ENCODE results near the gene UTP25. TPM values are rescaled to one million over a fixed set of nuclear protein-coding genes. Genes with fewer than 3 reads are reported as not detected.

Gene UTP25, protein sequence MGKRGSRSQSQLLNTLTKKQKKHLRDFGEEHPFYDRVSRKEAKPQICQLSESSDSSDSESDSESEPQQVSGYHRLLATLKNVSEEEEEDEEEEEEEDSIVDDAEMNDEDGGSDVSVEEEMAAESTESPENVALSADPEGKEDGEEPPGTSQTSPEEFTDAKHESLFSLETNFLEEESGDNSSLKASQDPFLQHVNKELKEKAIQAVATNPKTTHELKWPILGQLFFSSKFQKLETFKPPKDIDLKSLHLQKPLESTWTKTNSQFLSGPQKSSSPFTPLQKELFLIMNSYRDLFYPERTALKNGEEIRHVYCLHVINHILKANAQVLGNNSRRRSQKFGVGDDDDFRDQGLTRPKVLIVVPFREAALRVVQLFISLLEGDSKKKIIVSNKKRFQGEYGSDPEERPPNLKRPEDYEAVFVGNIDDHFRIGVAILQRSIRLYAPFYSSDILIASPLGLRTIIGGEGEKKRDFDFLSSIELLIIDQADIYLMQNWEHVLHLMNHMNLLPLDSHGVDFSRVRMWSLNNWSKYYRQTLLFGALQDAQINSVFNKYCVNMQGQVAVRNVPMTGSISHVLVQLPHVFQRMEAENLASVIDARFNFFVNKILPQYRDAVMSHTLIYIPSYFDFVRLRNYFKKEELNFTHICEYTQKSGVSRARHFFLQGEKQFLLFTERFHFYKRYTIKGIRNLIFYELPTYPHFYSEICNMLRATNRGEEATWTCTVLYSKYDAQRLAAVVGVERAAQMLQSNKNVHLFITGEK
- total RNA-seq (2014; rRNA removed; shearing (Covaris generic)) (6.8 and 8.9 TPM in 2 replicates), polyA plus RNA-seq (2016; fragmentation: Nextera tagmentation; extraction: Ambion mirVana) (2.6 and 3.6 TPM in 2 replicates)
- long read RNA-seq, full-length matches to known transcripts: 6 of 8 reads
- long read RNA-seq, partial matches to known transcripts: 1 of 8 reads
- long read RNA-seq, other reads (novel, unspliced or antisense): 1 of 8 reads

- DNase-seq (ENCODE audit: low spot score) (peak; percentile 98), ATAC-seq (peak; percentile 88)
- H3K4me2 ChIP-seq: peak within 1 kb of the TSS; percentile 88
- H2AFZ ChIP-seq: peak within 1 kb of the TSS; percentile 96
- H3K4me1 ChIP-seq (ENCODE audit: insufficient read depth): peaks cover 4% of the 10 kb centered on the region; the same call in 1 of the 2 replicates
- H3K27ac ChIP-seq (ENCODE audit: low read depth): no peak within 1 kb of the TSS
- peaks cover 7% of the 10 kb centered on the region for H4K20me1 ChIP-seq (replicated peaks; ENCODE audit: insufficient read depth)
- H3K4me3 Mint-ChIP-seq: peak within 1 kb of the TSS; percentile 84
- H3K36me3 Mint-ChIP-seq (ENCODE audit: low read depth): peaks cover 18% of the 10 kb centered on the region
- no peaks in the 10 kb centered on the region; the same call in 2 of the 3 replicates for H3K9me3 Mint-ChIP-seq
- peak within 1 kb of the TSS; percentile 79 for H3K4me3 ChIP-seq
- peaks cover 17% of the 10 kb centered on the region for H3K36me3 ChIP-seq (ENCODE audit: insufficient read depth)
- H3K27me3 ChIP-seq (ENCODE audit: insufficient read depth): no peaks in the 10 kb centered on the region
- TF ChIP-seq ZNF331 (CRISPR knock-in tag; IDR thresholded peaks at IDR 0.05; ENCODE audit: low read depth): no peak
- TF ChIP-seq CREB1 (CRISPR knock-in tag; IDR thresholded peaks at IDR 0.05; ENCODE audit: low read depth): 0 out of 2 replicates have a peak, but pooled peaks have one; percentile 39
- no peak for TF ChIP-seq STAT1 (IDR thresholded peaks at IDR 0.05; ENCODE audit: unreplicated experiment)
- peak; percentile 58 to 67 for TF ChIP-seq CTCF (conservative IDR thresholded peaks at IDR 0.05; ENCODE audit: low read depth in 2 of 2)
- TF ChIP-seq, protein P1, sequence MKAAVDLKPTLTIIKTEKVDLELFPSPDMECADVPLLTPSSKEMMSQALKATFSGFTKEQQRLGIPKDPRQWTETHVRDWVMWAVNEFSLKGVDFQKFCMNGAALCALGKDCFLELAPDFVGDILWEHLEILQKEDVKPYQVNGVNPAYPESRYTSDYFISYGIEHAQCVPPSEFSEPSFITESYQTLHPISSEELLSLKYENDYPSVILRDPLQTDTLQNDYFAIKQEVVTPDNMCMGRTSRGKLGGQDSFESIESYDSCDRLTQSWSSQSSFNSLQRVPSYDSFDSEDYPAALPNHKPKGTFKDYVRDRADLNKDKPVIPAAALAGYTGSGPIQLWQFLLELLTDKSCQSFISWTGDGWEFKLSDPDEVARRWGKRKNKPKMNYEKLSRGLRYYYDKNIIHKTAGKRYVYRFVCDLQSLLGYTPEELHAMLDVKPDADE (IDR thresholded peaks at IDR 0.05): peak; percentile 88
- peak; percentile 88 for TF ChIP-seq POLR2AphosphoS5 (IDR thresholded peaks at IDR 0.05; ENCODE audit: low read depth)
- H3K27me3 Mint-ChIP-seq (ENCODE audit: insufficient read depth, low read depth, poor library complexity): peaks cover 2% of the 10 kb centered on the region
- H3K79me2 ChIP-seq (replicated peaks; ENCODE audit: insufficient read depth): peaks cover 22% of the 10 kb centered on the region
- H3F3A ChIP-seq (replicated peaks; ENCODE audit: low read depth): no peaks in the 10 kb centered on the region
- no peaks in the 10 kb centered on the region for H3K9me2 ChIP-seq (ENCODE audit: insufficient read depth)
- H3K27ac Mint-ChIP-seq: peak within 1 kb of the TSS; percentile 93
- H3K4me1 Mint-ChIP-seq: peaks cover 5% of the 10 kb centered on the region
Observed at GRCh38 chr1:209827384-209828262, at the start of gene UTP25. TSS of gene UTP25 (plus strand) at chr1:209827972. CDS start at chr1:209828064, 92 bp downstream.

DNA sequence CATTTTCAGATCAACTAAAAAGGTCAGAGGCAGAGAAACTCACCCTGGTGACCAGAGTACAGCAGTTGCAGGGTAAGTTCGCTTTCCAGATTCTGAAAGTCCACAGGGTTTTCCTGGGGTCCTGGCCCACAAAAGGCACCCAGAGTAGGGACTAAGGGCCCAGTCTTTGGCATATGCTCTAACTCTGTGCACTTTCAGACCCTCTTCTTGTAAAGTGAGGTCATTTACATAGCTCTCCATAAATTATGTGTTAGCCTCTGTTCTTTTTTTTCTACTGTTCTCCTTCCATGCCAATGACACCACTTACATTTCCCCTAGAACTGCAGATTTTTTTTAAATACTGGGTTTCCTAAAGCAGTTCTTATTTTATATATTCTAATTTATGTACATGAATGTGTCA is 49.7 kb upstream of the UTP25 start:
- Histone ChIP-seq H3K9me2 (ENCODE audit: insufficient read depth) (no peaks in the 10 kb centered on the region), H3F3A (replicated peaks; ENCODE audit: low read depth) (no peaks in the 10 kb centered on the region), H3K4me3 (no peak overlapping the region), H2AFZ (no peak overlapping the region), H3K27me3 (ENCODE audit: insufficient read depth) (no peaks in the 10 kb centered on the region), H3K4me2 (no peak overlapping the region), H3K4me1 (ENCODE audit: insufficient read depth) (no peaks in the 10 kb centered on the region), H3K27ac (ENCODE audit: low read depth) (no peak overlapping the region), H3K79me2 (replicated peaks; ENCODE audit: insufficient read depth) (no peaks in the 10 kb centered on the region; the same call in 1 of the 2 replicates), H4K20me1 (replicated peaks; ENCODE audit: insufficient read depth) (no peaks in the 10 kb centered on the region; the same call in 1 of the 2 replicates), H3K36me3 (ENCODE audit: insufficient read depth) (no peaks in the 10 kb centered on the region)
- ATAC-seq (no peak), DNase-seq (ENCODE audit: low spot score) (no peak)
- Mint-ChIP-seq H3K27me3 (ENCODE audit: insufficient read depth, low read depth, poor library complexity) (peaks cover 1% of the 10 kb centered on the region), H3K9me3 (no peaks in the 10 kb centered on the region), H3K36me3 (ENCODE audit: low read depth) (no peaks in the 10 kb centered on the region), H3K4me3 (no peak overlapping the region), H3K27ac (no peak overlapping the region), H3K4me1 (no peaks in the 10 kb centered on the region)
- TF ChIP-seq ZNF462 (CRISPR knock-in tag; IDR thresholded peaks at IDR 0.05): no peak
- TF ChIP-seq STAT1 (IDR thresholded peaks at IDR 0.05; ENCODE audit: unreplicated experiment): no peak
